GM23338 (cell line): ENCODE measurements around the gene INSL6.
"Not testable (repeated sequence)": the region's sequence is repeated elsewhere in the genome, so short reads cannot be mapped to it uniquely, and the experiment has no call there.

Experiments used
- EZH2 ChIP-seq: fragments of 200-600 bp; sonication (generic); IDR thresholded peaks from one replicate; pipeline ENCODE4 v1.8.0; 2017; ENCODE audit warnings: antibody characterized with exemption, mild to moderate bottlenecking, low read depth; ENCODE audit not compliant: unreplicated experiment
- NANOG ChIP-seq: IDR thresholded peaks from 2 replicates; pipeline ENCODE4 v1.6.1; 2016; ENCODE audit warnings: antibody characterized with exemption, borderline replicate concordance
- POLR2AphosphoS5 ChIP-seq: IDR thresholded peaks from 2 replicates; pipeline ENCODE4 v1.6.1; 2016; ENCODE audit warnings: antibody characterized with exemption, low read depth
- TF ChIP-seq, protein P1 (sequence below), 2 experiments: fragments of 200-600 bp in 1 of 2; sonication (generic) in 1 of 2; conservative IDR thresholded peaks; 2 replicates each; pipeline versions ENCODE4 v1.5.1 to v1.6.1; 2016 to 2017; ENCODE audit warnings: antibody characterized with exemption in 2 of 2, low read depth in 2 of 2, mild to moderate bottlenecking in 2 of 2, moderate library complexity in 1 of 2
- TF ChIP-seq, protein P2 (sequence below): IDR thresholded peaks from one replicate; pipeline ENCODE4 v1.6.1; 2018; ENCODE audit warnings: antibody characterized with exemption; ENCODE audit not compliant: unreplicated experiment

DNA sequence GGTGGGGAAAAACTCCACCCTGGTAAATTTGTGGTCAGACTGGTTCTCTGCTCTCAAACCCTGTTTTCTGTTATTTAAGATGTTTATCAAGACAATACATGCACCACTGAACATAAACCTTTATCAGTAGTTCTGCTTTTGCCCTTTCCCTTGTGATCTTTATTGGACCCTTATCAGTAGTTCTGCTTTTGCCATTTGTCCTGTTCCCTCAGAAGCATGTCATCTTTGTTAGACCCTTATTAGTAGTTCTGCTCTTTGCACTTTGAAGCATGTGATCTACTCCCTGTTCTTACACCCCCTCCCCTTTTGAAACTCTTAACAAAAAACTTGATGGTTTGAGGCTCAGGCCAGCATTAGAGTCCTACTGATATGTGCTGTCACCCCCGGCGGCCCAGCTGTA is 4.8 kb downstream of the INSL6 start:
- TF ChIP-seq, protein P1, sequence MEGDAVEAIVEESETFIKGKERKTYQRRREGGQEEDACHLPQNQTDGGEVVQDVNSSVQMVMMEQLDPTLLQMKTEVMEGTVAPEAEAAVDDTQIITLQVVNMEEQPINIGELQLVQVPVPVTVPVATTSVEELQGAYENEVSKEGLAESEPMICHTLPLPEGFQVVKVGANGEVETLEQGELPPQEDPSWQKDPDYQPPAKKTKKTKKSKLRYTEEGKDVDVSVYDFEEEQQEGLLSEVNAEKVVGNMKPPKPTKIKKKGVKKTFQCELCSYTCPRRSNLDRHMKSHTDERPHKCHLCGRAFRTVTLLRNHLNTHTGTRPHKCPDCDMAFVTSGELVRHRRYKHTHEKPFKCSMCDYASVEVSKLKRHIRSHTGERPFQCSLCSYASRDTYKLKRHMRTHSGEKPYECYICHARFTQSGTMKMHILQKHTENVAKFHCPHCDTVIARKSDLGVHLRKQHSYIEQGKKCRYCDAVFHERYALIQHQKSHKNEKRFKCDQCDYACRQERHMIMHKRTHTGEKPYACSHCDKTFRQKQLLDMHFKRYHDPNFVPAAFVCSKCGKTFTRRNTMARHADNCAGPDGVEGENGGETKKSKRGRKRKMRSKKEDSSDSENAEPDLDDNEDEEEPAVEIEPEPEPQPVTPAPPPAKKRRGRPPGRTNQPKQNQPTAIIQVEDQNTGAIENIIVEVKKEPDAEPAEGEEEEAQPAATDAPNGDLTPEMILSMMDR (conservative IDR thresholded peaks at IDR 0.05; ENCODE audit: low read depth in 2 of 2): not testable (repeated sequence)
- not testable (repeated sequence) for TF ChIP-seq NANOG, EZH2, POLR2AphosphoS5
- TF ChIP-seq, protein P2, sequence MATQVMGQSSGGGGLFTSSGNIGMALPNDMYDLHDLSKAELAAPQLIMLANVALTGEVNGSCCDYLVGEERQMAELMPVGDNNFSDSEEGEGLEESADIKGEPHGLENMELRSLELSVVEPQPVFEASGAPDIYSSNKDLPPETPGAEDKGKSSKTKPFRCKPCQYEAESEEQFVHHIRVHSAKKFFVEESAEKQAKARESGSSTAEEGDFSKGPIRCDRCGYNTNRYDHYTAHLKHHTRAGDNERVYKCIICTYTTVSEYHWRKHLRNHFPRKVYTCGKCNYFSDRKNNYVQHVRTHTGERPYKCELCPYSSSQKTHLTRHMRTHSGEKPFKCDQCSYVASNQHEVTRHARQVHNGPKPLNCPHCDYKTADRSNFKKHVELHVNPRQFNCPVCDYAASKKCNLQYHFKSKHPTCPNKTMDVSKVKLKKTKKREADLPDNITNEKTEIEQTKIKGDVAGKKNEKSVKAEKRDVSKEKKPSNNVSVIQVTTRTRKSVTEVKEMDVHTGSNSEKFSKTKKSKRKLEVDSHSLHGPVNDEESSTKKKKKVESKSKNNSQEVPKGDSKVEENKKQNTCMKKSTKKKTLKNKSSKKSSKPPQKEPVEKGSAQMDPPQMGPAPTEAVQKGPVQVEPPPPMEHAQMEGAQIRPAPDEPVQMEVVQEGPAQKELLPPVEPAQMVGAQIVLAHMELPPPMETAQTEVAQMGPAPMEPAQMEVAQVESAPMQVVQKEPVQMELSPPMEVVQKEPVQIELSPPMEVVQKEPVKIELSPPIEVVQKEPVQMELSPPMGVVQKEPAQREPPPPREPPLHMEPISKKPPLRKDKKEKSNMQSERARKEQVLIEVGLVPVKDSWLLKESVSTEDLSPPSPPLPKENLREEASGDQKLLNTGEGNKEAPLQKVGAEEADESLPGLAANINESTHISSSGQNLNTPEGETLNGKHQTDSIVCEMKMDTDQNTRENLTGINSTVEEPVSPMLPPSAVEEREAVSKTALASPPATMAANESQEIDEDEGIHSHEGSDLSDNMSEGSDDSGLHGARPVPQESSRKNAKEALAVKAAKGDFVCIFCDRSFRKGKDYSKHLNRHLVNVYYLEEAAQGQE: not testable (repeated sequence)
